DMS153 treated with DMSO at 0.1 percent for 48 hours (cell line): ENCODE data around the gene TEX51.

ENCODE experiments used
- DNase-seq: peaks from one replicate; lab custom pipeline; 2025; ENCODE audit not compliant: unreplicated experiment; lab: John Stamatoyannopoulos, UW

TEX51 gene

DNA sequence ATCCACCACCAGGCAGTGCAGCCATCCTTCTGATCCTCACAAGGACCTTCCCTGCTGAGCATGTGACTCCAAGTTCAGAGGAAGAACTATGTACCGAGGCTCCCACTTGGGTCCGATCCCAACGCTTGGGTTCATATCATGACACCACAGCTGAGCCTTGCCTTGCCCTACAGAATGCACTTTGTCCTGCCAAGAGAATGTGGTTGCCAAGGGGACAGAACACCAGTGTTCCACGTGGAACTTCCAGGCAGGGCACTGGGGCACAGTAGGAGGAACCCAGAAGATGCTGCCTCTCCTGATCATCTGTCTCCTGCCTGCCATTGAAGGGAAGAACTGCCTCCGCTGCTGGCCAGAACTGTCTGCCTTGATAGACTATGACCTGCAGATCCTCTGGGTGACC lies at the start of gene TEX51:
Gene TEX51, plus strand, starts transcription at position 255 of the 400 bp plus-strand sequence. Its CDS starts 29 bp downstream, at position 284.
- DNase-seq = no peak

DNA sequence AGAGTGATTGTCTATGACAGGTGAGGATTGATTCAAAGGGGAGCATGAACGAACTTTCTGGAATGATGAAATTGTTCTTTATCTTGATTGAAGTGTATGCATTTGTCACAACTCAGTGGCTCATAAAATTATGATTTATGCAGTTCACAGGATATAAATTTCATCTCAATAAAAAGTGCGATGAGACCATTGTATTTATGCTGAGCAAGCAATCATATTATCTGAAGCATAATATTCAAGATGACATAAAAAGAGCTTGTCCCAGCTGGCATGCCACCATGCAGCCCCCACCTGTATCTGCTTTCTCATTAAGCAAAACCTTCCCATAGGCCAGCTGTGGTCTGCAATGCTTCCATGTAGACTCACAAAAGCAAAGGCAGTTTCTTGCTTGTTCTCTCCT lies 49.6 kb upstream of the TEX51 start:
- no peak for DNase-seq

DNA sequence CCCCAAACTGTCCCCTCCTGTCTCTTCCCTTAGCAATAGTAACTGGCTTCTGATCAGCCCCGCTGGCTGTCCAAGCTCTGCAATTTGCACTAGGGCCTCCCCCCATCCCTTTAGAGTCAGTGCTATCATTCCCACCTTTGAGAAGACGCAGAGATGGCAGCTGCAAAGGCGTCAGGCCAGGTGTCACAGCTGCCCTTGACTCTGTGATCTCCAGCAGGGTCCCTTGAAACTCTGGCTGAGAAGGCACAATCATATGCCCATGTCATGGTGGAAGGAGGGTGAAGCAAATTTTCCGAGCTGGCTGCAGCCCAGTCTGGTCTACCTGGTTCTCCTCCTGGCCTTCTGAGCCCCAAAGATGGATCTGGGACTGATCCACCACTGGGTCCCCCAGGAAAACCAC lies 49.2 kb upstream of the TEX51 start:
- no peak for DNase-seq

DNA sequence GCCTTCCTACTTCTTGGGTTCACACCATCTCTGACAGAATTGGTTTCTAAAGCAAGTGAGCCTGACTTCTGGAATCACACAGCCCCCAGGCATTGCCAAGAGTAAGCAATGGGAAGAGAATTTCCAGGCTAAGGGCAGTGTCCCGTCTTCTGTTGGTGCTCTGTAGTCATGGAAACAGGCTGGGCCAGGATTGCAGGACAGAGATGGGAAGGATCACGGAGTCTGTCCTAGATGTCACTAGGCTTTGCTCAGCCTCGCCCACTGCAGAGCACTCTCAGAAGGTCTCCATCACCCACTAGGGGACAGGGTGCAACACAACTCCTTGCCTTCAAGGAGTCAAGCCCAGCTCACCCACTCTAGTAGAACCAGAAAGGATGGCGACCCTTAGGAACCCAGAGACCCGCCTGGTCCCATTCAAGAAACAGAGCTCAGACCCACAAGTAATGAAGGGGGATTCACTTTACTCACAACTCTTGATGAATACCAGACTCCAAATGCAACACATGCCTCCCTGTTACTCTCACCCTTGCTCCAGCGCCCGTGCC lies 48.6 kb upstream of the TEX51 start:
- no peak for DNase-seq

DNA sequence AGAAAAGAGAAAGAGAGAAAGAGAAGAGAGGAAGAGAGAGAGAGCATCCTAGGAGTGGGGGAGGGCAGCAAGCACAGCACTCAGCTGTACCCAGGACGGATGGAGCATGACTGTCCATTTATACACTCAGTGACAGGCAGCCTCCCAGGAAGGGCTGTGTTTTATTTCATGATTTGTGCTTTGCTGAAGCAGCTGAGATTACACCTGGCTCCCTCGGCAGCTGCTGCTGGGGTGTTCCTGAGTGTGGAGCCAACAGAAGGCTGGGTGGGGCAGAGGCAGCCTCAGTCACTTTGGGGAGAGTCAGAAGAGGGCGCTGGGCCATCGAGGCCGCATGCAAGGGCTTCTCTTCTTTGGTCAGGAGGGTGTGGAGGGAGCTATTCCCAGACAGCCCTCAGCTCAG lies 47.8 kb upstream of the TEX51 start:
- DNase-seq = peak; percentile 3

DNA sequence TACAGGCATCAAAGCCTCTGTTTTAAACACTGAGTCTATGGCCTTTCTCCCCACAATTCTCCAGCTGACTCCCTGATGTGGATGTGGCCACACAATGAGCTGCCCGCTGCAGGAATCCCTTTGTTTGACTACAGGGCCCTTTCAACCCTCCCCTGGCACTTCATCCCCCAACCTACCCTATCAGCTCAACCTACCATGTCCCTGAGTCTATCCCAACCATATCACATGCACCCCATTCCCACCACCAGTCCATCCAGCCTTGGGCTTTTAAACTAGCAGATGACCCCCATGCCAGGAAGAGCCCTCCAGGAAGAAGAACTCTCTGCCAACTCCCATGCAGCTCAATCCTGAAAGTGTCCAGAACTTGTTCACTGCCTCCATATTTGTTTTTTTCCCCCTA lies 46.9 kb upstream of the TEX51 start:
- DNase-seq = no peak

DNA sequence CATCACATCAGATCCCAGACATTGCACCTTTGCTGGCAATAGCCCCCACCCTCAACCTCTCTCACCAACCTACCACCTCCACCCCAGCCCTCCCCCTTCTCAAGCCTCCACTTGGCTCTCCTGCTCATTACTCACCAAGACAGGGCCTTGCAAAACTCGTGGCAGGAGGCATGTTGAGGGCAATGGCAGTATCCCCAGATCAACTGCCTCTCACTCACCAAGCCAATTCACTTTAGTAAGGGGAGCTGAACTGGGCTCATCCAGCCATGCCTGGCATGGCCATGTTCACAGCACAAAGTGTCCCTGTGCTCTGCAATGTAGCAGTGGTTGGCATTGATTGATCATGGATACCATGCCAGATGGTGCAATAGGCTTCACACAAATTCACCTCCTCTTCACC lies 46.3 kb upstream of the TEX51 start:
- no peak for DNase-seq

DNA sequence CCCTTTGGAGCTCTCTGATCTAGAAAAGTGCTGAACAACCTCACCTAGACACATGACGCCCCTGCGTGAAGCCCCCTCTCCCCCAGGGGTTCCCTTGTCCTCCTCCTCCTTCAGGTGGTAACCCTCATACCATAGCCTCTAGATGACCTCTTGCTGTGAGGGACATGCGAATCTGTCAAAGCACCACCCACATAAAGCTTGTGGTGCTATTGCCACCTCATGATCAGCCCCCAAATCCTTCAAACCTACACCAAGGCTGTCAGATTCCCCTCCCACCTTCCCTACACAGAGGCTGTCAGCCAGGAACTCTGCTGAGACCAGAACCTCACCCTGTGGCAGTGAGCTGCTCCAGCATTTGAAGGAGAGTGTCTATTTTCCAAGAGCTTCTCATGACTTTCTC lies 43.1 kb upstream of the TEX51 start:
- no peak for DNase-seq

DNA sequence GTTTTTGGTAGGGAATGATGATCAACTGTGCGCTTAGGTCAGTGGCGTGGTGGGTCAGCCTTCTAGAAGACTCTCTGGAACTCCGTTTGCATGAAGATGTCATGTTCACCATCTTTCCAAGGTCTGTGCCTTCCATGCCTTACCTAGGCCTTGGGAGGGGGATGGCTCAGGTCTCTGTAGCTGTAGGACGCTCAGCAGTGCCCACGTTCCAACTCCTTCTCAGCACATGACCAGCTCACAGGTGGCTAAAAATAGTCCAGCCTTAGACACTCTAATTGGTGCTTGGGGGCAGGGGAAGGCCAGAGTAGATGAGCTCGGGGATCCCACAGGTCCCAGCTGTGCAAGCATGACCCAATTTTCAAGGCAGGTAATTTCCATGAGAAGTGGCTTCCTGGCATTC lies 42.3 kb upstream of the TEX51 start:
- DNase-seq = no peak

DNA sequence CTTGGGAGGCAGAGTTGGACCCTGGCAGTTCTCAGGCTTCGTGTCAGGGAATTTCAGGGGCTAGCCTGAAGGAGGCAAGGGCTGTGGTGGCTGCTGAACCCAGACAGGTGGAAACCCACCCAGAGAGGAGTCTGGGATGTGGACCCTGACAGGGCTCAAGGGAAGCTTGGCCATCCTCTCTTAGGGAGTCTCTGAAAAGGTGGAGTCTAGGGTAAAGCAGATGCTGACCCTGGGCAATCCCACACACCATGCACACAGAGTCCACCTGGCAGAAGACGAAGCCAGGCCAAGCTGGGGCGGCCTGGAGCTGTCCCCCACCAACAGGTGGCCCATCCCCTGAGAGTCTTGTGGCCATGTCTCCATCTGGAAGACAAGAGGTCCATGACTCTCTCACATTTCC lies 41.2 kb upstream of the TEX51 start:
- no peak for DNase-seq

DNA sequence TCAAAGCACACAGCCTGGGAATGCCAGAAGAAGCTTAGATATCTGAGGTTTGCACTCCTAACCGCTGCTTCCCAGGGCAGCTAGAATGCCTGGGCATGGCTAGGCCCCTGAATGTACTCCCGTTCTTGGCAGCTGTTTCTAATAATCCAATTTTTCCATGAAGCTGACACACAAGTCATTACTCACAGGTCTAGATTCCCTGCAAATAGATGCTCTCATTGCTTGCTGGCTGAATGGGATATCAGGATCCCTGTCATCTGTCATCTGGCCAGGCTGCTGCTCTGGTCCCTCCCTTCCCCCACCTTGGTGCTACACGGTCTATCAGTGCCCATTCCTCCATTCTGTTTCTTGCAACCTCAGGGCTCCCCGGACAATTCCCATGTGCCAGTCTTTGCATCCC lies 40.7 kb upstream of the TEX51 start:
- no peak for DNase-seq

DNA sequence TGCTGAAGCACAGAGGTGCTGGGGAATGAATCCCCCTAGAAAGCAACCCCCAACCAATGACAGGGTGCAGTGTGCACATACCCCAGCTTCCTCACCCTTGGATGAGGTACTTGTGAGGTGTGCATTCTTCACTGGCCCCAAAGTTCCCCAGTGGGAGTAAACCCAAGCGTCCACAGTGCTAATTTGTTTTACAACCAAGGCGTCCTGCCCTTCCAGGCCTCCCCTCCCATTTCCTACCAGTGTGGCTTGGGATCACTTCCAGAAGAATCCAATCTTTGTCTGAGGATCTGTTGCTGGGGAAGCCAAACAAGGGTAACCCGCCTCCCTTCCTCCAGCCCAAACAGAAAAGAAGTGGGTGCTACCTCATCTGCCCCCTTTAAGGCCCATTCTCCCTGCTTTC lies 40.3 kb upstream of the TEX51 start:
- DNase-seq = no peak

DNA sequence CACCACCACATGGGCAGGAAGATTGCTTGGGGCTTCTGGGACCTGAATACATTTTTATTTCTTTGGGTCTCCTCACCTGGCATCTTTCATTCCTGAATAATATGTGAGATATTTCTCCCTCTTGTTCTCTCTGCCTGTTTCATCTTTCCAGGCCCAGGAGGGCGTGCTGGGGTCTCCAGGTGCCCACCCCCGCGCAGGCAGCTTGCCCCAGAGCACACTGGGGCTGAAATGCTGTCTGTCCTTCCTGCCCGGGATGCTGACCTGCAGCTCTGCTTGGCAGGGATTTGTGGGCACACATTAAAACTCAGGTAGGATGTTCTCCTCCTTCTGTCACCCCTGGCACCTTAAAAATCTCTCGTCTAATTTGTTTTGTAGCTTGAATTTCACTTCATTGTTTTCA lies 39.7 kb upstream of the TEX51 start:
- DNase-seq = no peak

DNA sequence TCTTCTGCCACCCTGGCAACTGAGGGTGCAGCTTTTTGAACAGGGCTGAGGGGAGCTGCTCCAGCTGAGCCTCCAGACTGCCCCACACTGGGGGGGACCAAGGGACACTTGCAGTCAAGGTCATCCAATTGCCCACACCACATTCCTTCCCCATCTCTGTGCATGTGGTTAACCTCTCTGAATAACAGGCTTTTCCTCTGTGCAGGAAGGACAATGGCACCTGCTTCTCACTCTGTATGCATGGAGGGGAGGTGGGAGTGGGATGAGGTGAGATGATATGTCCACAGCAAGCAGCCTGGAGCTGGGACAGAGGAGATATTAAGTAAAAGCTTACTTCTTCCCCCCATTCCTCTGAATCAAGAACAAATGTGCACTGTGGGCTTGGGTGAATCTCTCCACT lies 39.1 kb upstream of the TEX51 start:
- DNase-seq = no peak

DNA sequence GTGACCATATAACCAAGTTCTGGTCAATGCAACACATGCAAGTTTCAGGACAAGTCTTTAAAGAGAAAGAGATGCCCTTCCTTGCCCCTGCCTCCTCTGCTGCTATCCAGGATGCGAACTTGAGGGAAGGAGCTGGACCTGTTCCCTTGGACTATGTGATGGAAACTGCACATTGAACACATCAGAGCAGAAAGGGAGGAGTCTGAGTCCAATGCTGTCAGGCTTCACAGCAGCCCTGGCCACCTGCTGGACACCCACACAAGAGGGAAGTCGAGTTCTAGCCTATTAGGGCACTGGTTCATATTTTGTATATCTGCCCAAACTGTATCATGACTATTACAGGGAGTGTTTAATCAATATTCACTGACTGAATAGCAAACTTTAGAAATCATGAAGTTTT lies 38.3 kb upstream of the TEX51 start:
- DNase-seq = no peak

DNA sequence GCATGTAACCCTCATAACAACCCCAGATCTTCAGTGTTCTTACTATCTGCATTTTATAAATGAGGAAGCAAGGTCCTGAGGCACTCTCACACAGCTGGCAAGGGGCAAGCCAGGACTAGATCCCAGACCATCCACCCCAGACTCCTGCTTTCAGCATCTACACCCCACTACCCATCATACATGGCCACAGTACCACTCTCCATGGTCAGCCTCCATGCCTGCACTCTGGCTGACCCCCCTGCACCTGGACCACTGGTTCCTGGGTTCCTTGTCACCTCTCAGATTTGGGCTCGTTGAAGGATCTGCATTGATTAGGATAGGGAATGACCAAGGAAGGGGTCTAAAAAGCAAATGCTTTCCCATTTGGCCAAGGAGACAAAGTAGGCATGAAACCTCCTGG lies 36.0 kb upstream of the TEX51 start:
- no peak for DNase-seq

DNA sequence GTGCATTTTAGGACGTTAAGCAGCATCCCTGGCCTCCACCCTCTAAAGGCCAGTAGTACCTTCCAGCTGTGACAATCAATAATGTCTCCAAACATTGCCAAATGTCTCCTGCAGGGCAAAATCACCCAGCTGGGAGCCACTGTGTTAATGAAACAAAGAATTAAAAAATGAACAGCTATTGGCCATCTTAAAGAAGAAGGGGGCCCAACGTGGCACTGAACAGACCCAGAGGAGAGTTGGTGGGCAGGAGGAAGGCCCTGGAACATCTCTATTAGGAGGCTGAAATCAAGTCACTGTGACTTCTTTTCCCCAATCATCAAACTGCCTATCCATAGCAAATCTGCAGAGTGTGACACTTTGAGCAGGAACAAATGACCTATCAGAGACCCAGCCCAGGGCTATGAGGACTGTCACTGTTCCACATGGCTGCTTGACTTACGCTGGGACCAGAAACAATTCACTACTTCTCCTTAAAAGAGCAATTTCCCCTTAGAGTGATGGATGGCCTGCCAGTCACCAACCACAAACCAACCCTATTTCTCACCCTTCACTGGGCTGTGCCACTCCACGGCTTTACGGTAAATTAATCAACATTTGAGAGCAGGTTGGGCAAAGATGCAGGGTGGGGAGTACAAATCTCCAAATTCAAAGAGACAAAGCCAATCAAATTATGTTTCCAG lies 35.2 kb upstream of the TEX51 start:
- DNase-seq = no peak

DNA sequence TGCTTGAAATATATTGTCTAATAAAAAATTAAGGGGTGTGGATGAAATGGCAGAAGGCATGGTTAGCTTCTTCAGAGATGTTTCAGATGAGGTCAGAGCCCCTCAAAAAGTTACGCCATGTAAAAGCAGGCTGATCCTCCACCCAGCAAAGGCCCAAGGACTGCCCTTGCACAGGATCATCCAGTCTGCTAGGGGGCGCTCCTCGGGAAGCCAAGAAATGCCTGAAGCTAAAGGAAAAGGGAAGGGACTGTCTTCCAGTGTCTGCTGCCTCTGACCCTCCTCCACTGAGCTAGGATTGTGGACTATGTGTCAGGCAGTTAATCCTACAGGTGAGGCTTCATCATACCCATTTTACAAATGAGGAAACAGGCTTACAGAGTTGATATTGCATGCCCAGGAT lies 33.8 kb upstream of the TEX51 start:
- no peak for DNase-seq

DNA sequence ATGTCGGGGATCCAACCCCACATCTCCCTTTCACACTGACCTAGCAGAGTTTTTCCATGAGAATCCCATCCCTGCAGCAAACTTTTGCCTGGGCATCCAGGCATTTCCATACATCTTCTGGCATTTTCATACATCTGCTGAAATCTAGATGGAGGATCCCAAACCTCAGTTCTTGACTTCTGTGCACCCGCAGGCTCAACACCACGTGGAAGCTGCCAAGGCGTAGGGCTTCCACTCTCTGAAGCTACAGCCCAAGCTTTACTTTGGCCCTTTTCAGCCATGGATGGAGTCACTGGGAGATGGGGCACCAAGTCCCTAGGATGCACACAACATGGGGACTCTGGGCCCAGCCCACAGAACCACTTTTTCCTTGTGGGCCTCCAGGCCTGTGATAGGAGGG lies 32.2 kb upstream of the TEX51 start:
- no peak for DNase-seq

DNA sequence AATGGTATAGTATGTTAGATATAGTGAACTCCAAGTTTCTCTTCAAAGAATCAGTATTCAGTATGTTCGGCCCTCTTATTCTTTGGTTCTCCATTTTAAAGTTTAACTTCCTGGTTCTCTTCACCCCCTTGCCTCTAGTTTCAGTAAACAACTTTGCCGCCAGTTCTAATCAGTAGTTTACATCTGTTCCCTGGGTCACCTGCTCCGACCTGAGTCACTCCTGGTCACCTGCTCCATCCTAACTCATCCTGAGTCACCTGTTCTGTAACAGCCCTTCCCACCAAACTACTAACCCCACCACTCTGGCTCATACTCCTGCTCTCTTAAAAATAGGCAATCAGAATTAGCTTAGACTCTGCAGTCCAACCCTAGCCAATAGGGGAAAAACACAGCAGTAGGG lies 23.7 kb upstream of the TEX51 start:
- DNase-seq = no peak

DNA sequence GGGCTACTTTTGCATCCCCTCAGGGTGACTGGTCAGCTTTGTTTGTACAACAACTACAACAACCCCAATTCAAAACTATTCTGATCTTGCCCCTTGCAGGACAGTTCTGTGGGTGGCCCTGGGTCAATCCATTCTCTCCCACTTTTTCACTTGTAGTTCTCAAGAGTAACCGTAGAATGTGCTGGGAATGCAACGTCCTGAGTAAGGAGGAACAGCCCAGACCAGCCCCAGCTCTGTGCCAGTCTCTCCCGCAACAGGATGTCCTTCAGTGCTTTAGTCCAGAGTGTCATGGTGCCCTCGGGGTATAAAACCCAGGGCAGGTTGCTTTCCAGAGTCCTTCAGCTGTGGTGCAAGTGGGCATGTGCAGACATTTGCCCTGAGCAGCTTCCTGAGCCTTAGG lies 22.1 kb upstream of the TEX51 start:
- no peak for DNase-seq

DNA sequence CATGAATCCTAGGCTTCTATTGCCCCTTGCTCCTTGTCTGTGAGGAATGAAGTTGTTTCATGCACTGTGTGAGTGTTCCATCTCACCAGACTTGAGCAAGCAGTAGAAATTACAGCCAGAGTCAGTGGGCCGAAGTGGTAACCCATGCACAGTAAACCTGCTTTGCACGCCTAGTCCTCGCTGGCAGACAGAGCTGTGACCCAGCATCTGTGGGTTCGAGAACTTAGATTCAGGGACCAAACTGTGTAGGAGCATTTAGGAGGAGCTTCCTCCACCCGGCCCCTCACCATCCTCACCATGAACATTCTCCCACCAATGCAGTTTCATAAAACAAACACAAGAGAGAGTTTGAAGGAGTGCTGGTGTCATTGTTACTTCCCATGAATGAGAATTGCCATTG lies 21.6 kb upstream of the TEX51 start:
- DNase-seq = no peak

DNA sequence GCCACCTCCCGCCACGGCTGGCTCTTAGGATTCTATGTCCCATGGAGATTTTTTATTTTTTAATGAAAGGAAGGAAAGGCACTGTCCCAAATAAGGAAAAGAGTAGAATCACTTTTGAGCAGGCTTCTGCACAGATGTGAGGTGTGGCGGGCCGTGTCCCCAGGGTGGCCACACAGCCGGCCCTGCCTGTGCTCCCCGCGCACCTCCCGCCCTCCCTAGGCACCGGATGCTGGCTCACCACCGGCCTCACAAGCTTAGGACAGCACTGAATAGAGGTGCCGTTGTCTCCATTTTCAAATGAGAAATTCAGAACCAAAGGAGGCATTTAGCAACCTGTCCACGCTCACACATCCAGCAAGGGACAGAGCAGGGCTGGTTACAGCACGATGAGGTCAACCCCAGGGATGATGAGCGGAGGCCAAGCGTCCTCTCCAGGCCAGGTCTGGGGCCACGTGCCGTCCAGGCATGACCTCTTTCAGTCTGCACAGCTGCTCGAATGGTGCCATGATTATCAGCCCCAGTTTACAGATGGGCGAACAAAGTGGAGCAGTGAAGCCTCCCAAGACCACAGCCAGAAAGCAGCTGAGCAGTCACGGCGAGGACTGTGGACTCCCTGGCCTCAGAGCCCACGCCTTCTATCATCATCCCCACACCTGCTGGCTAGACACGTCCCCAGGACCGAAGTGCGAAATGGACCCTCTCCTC lies 20.7 kb upstream of the TEX51 start:
- DNase-seq = no peak
